DND-41 (cell line): ENCODE data around the gene SNORC.
"Not testable (repeated sequence)": the region's sequence is repeated elsewhere in the genome, so short reads cannot be mapped to it uniquely, and the experiment has no call there.

Source experiments
- ATAC-seq: fragments of 200-7000 bp; cut with Tn5 transposase; 3 replicates; pipeline ENCODE4 v1.9.1; 2021; ENCODE audit warnings: low read depth; ENCODE audit not compliant: insufficient read depth
- DNase-seq: peaks from one replicate; pipeline ENCODE4 v3.0.0-alpha.2; 2020
- H2AFZ ChIP-seq: 2 replicates; pipeline ENCODE4 v1.6.0; 2012; ENCODE audit warnings: low read depth, low read length
- H3K27ac ChIP-seq: 2 replicates; pipeline ENCODE4 v1.5.1; 2012; ENCODE audit warnings: low read length, inconsistent platforms
- H3K27me3 ChIP-seq: fragments of 200-600 bp; sonication (generic); 2 replicates; pipeline ENCODE4 v1.6.0; 2012; ENCODE audit warnings: low read length, mild to moderate bottlenecking, inconsistent platforms; ENCODE audit not compliant: insufficient read depth, poor library complexity
- H3K36me3 ChIP-seq: 2 replicates; pipeline ENCODE4 v1.5.1; 2012; ENCODE audit warnings: low read length, inconsistent platforms; ENCODE audit not compliant: insufficient read depth
- H3K4me1 ChIP-seq: 2 replicates; pipeline ENCODE4 v1.5.1; 2012; ENCODE audit warnings: mild to moderate bottlenecking, low read length; ENCODE audit not compliant: insufficient read depth
- H3K4me2 ChIP-seq: 2 replicates; pipeline ENCODE4 v1.6.0; 2012; ENCODE audit warnings: mild to moderate bottlenecking, moderate library complexity, low read length, inconsistent platforms; ENCODE audit not compliant: insufficient read depth
- H3K4me3 ChIP-seq, 2 experiments: fragments of 200-600 bp in 1 of 2; shearing (Covaris generic) in 1 of 2; 2 replicates each; pipeline ENCODE4 v1.5.1; 2012 to 2016; ENCODE audit warnings: inconsistent platforms in 2 of 2, low read length in 2 of 2, mild to moderate bottlenecking in 2 of 2, low read depth in 1 of 2, moderate library complexity in 1 of 2
- H3K79me2 ChIP-seq: 2 replicates; pipeline ENCODE4 v1.6.0; 2012; ENCODE audit warnings: low read length, inconsistent platforms; ENCODE audit not compliant: insufficient read depth
- H3K9ac ChIP-seq: 2 replicates; pipeline ENCODE4 v1.6.0; 2012; ENCODE audit warnings: low read depth, mild to moderate bottlenecking, inconsistent platforms, low read length, moderate library complexity
- H3K9me3 ChIP-seq: 2 replicates; pipeline ENCODE4 v1.5.1; 2012; ENCODE audit warnings: low read length, moderate library complexity, mild to moderate bottlenecking, inconsistent platforms; ENCODE audit not compliant: insufficient read depth, severe bottlenecking
- H4K20me1 ChIP-seq: 2 replicates; pipeline ENCODE4 v1.6.0; 2012; ENCODE audit warnings: low read length; ENCODE audit not compliant: insufficient read depth
- EZH2 ChIP-seq: IDR thresholded peaks from 3 replicates; pipeline ENCODE4 v1.6.1; 2012; ENCODE audit warnings: borderline replicate concordance, low read depth, mild to moderate bottlenecking, moderate library complexity, low read length, inconsistent platforms; ENCODE audit not compliant: severe bottlenecking
- TF ChIP-seq, protein P1 (sequence below): IDR thresholded peaks from 2 replicates; pipeline ENCODE4 v1.5.1; 2012; ENCODE audit warnings: borderline replicate concordance, low read length, moderate library complexity, mild to moderate bottlenecking; ENCODE audit not compliant: poor library complexity, severe bottlenecking; ENCODE audit errors: extremely low read depth

SNORC gene

DNA sequence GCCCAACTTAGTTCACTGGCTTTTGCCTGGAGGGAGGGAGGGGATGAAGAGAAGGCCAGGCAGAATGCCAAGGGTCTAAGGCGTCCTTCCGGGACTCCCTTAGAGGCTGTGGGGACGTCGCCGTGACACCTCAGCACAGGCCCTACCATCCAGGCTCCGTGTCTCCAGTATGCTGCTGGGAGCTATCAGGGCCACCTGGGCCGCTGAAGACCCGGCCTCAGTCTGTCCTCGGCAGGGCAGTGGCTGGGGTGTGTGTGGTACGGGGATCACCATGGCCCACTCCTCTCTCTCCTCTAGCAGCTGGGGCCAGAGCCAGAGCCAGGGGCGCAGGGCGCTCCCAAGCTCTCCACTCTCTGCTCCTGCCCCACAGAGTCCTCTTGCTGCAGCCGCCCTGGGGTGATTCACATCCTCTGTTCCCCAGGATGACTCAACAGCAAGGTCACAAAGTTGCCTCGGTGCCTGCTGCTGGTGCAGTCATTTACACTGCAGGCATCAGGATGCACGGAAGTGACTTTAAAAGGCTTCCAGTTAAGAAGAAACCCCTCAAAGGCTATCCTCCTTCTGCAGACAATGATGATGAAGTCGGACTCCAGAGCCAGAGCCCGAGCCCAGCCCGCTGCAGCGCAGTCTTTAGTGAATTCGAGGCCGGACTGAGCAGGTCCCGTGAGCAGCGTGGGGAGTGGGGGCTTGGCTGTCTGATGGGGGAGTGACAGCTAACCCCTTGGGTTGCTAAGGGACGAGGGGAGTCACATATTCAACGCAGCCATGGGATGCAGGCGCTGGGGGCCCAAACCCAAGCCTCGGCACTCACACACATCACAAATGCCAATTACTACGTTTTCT is 31.9 kb downstream of the SNORC start:
- DNase-seq (no peak), ATAC-seq (no peak)
- Histone ChIP-seq H3K4me3 (no peak overlapping the region), H2AFZ (no peak overlapping the region), H3K4me1 (no peaks in the 10 kb centered on the region), H3K4me2 (no peak overlapping the region), H3K36me3 (no peaks in the 10 kb centered on the region), H3K27me3 (no peaks in the 10 kb centered on the region), H3K79me2 (no peaks in the 10 kb centered on the region), H4K20me1 (no peaks in the 10 kb centered on the region), H3K9ac (no peak overlapping the region), H3K9me3 (no peaks in the 10 kb centered on the region), H3K27ac (no peak overlapping the region)
- no peak for TF ChIP-seq EZH2
- TF ChIP-seq, protein P1, sequence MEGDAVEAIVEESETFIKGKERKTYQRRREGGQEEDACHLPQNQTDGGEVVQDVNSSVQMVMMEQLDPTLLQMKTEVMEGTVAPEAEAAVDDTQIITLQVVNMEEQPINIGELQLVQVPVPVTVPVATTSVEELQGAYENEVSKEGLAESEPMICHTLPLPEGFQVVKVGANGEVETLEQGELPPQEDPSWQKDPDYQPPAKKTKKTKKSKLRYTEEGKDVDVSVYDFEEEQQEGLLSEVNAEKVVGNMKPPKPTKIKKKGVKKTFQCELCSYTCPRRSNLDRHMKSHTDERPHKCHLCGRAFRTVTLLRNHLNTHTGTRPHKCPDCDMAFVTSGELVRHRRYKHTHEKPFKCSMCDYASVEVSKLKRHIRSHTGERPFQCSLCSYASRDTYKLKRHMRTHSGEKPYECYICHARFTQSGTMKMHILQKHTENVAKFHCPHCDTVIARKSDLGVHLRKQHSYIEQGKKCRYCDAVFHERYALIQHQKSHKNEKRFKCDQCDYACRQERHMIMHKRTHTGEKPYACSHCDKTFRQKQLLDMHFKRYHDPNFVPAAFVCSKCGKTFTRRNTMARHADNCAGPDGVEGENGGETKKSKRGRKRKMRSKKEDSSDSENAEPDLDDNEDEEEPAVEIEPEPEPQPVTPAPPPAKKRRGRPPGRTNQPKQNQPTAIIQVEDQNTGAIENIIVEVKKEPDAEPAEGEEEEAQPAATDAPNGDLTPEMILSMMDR: no peak

DNA sequence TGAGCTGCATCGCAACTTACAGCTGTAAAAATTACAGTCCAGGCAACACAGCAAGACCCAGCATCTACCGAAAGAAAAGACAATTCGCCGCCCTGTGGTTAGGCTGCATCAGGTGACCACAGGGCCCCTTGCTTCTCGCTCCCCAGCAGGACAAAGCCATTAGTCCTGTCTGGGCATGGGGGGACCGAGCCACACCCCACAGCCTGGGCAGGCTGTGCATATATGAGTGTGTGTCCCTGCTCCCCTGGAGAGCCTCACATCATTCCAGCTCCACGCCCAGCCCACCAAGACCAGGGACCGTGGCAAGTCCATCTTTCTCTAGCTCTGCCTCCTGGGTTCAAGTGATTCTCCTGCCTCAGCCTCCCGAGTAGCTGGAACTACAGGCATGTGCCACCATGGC is 33.9 kb downstream of the SNORC start:
- no peaks in the 10 kb centered on the region for H3K4me1 ChIP-seq

DNA sequence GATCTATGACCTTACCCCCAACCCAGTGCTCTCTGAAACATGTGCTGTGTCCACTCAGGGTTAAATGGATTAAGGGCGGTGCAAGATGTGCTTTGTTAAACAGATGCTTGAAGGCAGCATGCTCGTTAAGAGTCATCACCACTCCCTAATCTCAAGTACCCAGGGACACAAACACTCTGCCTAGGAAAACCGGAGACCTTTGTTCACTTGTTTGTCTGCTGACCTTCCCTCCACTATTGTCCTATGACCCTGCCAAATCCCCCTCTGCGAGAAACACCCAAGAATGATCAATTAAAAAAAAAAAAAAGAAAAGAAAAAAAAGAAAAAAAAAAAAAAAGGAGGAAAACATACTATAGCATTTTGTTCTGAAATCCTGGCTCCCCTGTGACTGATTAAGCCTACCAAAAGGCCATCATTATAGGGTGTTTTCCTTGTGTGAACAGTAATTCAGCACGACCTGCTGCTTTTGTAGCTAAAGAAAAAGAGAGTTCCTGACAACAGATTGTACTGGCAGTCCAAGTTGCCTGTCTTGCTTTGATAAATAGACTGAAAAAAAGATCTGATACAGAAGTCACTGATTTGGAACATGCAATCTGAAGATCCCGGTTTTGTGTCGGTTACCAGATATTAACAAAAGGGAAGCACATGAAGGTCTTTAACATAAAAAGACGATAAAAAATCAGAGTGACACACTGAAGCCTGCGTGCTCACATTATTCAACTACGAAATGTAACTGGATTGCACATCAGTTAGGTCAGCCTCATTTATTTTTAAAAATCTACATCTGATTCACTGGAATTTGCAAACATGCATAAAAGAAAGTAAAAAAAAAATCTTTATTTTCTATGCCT is 37.0 kb downstream of the SNORC start:
- not testable (repeated sequence) for H3K27ac ChIP-seq, H3K27me3 ChIP-seq, H3K9me3 ChIP-seq, H3K36me3 ChIP-seq, H3K79me2 ChIP-seq, DNase-seq, H4K20me1 ChIP-seq, H3K4me1 ChIP-seq, ATAC-seq, H3K9ac ChIP-seq, H3K4me3 ChIP-seq, H2AFZ ChIP-seq, H3K4me2 ChIP-seq

More for the DNA sequence above, 33.9 kb downstream of the SNORC start:
- no peak overlapping the region for H3K4me2 ChIP-seq
- no peak for DNase-seq
- ATAC-seq: no peak
- no peaks in the 10 kb centered on the region for H3K36me3 ChIP-seq
- H3K9me3 ChIP-seq: no peaks in the 10 kb centered on the region
- no peak overlapping the region for H3K9ac ChIP-seq
- H2AFZ ChIP-seq: no peak overlapping the region
- no peaks in the 10 kb centered on the region for H3K27me3 ChIP-seq
- H3K27ac ChIP-seq: no peak overlapping the region
- TF ChIP-seq, protein P1: no peak
- TF ChIP-seq EZH2: no peak
- no peak overlapping the region for H3K4me3 ChIP-seq
- H3K79me2 ChIP-seq: no peaks in the 10 kb centered on the region
- no peaks in the 10 kb centered on the region for H4K20me1 ChIP-seq

DNA sequence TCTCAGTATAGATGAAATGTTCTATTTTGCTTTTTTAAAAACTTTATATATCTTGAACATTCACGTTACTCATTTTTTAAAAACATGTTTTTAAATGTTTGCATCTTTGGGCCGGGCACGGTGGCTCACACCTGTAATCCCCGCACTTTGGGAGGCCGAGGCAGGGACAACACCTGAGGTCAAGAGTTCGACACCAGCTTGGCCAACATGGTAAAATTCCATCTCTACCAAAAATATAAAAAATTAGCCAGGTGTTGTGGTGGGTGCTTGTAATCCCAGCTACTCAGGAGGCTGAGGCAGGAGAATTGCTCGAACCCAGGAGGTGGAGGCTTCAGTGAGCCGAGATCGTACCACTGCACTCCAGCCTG is 37.6 kb downstream of the SNORC start:
- not testable (repeated sequence) for H3K4me2 ChIP-seq, H3K4me1 ChIP-seq, H3K27me3 ChIP-seq, H3K36me3 ChIP-seq, H2AFZ ChIP-seq, H4K20me1 ChIP-seq, H3K79me2 ChIP-seq, H3K9ac ChIP-seq, H3K4me3 ChIP-seq, DNase-seq, H3K9me3 ChIP-seq, H3K27ac ChIP-seq, ATAC-seq
